ENCODE data around the gene FARS2.
"Not testable (repeated sequence)": the region's sequence is repeated elsewhere in the genome, so short reads cannot be mapped to it uniquely, and the experiment has no call there.

FARS2 gene

GRCh38 chr6:5806406-5806805 lies 545.1 kb downstream of the FARS2 start:
- not testable (repeated sequence) for DNase-seq (ENCODE audit: low read depth)

- no peak for DNase-seq (ENCODE audit: low read depth)
These were observed 548.1 kb downstream of the FARS2 start for GRCh38 chr6:5809450-5809849.

DNA sequence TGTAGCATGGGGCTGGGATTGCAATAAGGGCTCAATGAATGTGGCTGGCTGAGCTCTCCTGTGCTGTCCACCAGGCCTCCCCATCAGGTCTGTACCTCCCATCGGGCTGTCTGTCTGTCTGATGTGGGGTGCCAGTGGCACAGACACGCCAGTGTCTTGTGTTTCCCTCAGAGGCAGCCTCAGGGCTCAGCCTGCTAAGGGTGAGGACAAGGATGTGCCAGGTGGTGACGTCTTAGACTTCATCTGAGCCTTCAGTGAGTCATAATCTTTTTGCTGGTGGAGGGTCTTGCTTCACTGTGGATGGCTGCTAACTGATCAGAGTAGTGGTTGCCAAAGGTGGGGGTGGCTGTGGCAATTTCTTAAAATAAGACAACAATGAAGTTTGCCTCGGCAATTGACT lies 550.7 kb downstream of the FARS2 start:
- no peak for DNase-seq (ENCODE audit: low read depth)

- no peak for DNase-seq (ENCODE audit: low read depth)
These were observed 552.3 kb downstream of the FARS2 start for GRCh38 chr6:5813625-5814027.

GRCh38 chr6:5814116-5814515 lies 552.8 kb downstream of the FARS2 start:
- no peak for DNase-seq (ENCODE audit: low read depth)

DNA sequence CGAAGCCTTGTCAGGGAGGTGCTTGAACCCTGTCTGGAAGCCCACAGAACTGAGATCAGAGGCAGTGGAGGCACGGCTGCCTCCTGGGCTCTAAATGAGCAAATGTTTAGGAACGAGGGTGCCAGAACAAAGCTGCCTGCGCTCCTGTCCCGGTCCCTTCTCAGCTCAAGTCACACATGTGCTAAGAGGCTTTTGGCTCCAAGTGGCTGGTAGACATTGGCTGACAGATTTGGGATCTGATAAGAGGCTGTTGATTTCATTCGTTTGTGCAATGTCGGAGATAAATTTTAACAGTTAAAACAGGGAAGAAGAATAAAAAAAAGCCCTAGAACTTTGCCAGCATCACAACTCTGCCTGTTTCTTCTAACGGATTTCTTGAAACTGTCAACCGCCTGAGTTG lies 553.6 kb downstream of the FARS2 start:
- no peak for DNase-seq (ENCODE audit: low read depth)

- no peak for DNase-seq (ENCODE audit: low read depth)
These were observed 556.6 kb downstream of the FARS2 start for GRCh38 chr6:5817869-5818268.

- DNase-seq (ENCODE audit: low read depth), result no peak
These were observed 557.6 kb downstream of the FARS2 start for GRCh38 chr6:5818959-5819358.

Data from amniotic epithelial cell (primary cell).